GM19395 (cell line): Measurements from ENCODE around the gene ANP32A.

Experiments
- ATAC-seq: cut with Tn5 transposase; IDR thresholded peaks from one replicate; pipeline ENCODE4 v1.9.1; 2021; ENCODE audit warnings: mild to moderate bottlenecking, moderate library complexity; ENCODE audit not compliant: unreplicated experiment

The ANP32A gene

DNA sequence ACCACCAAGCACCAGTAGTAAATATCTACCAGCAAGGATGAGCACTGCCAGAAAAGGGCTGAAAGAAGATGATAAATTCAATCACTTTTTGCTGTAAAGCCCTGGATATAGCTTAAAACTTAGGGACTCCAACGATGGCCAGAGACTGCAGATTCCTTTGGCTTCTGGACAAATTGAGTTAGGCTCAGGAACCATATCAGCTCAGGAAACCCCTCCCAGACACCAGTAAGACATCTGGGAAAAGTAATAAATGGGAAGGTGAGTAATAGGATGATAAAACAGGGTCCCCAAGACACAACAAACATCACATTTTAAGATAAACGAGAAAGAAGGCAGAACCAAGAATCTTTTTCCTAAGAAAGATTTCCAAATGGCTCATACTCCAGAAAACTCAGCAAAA, 65.0 kb downstream of the ANP32A start:
- ATAC-seq: no peak

DNA sequence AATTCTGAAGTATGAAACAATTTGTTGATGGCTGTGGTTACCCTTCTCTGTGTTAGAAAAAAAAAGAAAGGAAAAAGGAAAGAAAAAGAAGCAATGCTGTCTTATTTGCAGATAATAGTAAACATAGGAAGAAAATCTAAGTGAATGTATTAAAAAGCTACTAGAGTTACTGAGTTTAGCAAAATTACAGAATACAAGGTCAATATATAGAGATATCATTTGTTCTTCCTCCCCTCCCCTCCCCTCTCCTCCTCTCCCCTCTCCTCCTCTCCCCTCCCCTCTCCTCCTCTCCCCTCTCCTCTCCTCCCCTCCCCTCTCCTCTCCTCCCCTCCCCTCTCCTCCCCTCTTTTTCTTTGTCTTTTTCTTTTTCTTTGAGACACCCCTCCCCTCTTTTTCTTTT, 69.1 kb downstream of the ANP32A start:
- no peak for ATAC-seq

DNA sequence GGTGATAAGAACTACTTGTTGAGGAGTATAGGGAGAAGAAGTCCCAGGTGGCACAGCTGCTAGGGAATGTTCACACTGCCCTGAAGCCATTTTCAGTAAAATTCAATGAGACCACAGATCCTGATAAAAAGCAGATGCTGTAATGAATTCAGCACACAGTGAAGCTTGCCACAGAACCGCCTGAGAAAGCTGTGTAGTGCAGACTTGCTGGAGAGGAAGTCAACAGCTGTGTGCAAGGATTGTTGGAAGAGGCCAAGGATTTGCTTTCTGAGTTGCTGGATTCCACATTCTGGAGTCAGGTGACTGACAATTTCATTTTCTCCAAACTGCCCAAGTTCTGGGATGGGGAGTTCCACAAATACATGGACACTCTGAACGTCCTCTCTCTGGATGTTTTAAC, 70.9 kb downstream of the ANP32A start:
- no peak for ATAC-seq

DNA sequence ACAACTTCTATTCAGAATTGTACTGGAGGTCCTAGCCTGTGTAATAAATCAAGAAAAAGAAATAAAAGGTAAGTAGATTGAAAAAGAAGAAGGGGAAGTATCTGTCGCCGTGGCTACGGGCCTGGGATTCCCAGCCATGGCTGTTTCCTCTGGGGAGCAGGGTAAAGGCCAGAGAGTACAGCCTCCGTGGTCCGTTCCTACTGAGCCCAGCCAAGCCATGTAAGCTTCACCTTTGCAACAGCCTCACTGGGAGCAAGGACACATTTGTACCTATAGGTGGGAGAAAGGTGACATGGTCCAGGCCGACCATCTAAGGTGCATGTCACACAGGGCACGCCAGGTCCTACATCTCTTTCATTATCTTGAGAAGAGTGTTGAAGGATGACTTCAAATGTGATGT, 71.3 kb downstream of the ANP32A start:
- ATAC-seq: no peak

DNA sequence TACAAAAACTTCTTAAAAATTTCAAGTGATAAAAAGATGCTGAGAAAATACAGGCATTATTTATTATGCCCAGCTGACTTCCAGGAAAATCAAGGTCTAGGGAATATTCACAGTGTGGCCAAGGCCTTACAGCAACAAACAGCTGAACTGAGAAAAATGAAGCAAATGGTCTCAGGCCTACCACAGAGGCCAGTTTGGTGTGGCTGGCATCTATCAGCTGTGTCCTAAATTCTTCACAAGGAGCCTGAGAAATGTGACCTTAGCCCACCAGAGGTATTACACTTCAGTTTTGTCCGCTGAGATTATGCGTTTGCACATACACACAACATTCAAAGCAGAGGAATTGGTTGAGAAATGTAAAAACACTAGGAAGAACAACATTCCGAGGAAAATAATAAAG, 77.4 kb downstream of the ANP32A start:
- no peak for ATAC-seq

DNA sequence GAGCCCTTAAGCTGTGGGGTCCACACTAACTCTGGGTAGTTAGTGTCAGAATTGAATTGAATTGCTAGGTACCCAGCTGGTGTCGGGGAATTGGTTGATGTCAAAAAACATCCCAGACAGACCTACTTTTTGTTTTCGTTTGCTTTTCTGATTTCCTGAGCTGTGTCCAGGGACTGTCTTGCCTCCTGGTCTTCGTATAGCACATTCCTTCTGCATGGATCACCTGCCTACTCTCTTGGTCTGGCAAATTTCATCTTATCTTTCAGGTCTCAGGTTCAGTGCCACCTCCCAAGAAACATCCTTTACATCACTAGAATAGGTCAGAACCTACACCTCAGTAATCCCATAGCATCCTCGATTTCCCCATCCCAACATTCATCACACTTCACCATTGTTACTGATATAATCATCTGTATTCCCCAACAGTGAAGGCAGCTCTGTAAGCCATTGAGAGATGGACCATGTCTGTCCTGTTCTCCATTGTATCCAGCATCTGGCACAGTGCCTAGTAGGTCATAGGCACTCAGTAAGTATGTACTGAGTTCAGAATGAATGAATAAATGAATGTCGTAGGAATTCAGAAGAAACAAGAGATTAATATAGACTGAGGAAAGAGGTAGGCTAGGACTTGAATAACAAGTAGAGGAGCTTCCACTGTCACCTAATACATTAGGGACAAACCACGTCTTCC, 81.2 kb downstream of the ANP32A start:
- no peak for ATAC-seq

DNA sequence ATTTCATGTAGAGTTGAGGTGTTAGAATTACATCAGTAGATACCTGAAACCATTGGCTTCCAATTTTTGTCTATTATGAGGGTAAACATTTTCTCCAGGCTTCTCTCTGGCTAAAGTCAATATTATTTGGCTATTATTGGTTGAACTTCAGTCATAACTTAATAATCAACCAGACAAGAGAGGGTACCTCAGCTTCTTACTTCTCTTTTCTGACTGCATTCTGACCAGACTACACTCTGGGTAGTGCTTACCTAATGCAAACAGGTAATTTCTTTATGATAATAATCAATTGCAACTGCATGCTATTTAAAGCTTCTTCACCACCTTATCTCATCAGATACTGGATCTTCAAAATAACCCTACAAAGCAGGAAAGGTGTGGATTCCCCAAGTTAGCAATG, 85.1 kb downstream of the ANP32A start:
- ATAC-seq: no peak

DNA sequence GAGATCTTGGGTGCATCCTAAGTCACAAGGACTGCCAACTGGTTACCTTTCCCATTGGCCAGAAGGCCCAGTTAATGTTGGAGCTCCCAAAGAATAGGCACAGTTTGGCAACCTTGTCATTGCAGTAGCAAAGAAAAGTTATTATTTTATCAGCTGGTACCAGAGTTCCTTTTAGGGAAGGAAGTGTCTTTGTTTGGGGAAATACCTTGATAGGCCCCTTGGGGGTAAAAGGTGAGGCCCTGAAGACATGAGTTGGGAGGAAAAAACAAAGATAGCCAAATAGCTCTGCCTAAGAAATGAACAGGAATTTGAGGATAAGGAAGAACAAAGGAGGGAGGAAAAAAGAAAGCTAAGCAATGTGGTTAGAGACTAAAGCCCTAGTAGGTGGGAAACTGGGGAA, 85.8 kb downstream of the ANP32A start:
- ATAC-seq: no peak

DNA sequence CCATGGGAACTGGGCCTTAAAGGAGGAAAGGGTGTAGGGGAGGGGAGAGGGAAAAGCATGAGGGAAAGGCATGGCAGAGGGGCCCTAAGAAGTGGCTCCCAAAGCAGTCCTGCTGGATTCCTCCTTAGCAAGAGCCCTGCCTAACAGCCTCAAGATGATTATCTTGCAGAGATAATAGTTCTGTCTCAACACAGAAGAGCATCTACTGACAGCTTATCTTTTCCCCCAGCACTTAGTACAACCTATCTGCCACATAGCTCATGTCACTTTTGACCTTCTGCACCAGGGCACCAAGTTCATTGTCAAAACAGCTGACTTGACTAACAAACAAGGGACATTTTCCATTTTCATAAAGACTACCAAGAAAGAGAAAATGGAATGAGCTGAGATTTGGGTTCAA, 86.3 kb downstream of the ANP32A start:
- no peak for ATAC-seq

DNA sequence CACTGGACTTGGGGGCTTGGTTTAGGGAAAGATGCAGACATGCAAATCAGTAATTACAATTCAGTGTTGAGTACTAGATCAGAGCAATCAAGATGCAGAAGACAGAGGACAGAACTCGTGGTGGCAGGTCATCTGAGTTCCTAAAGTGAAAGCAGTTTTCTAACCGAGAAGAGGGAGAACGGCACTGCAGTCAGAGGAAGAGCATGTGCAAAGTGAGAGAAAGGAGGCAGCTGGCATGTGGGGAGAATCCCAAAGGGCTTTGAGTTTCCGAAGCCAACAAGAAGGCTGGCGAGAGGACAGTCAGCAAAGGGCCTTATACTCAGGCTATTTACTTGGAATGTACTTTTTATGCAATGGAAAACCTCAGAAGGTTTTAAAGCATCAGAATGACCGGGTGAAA, 87.0 kb downstream of the ANP32A start:
- ATAC-seq: no peak

DNA sequence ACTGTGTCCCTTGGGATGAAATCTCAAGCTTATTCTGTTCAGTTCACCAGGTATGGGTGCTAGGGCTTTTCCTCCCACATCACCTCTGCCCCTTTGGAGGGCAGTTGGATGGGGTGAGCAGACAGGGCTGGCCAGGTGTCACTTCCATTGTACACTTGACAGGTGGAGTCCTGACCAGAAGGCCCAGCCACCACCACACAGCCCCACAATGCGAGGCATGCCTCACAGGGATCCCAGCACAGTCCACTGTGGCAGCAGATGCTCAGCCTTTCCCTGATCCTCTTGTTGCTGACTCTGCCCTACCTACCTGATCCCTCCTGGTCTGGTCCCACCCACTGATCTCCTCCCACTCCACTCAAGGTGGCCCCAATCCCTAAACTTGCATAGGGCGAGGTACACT, 88.2 kb downstream of the ANP32A start:
- no peak for ATAC-seq

DNA sequence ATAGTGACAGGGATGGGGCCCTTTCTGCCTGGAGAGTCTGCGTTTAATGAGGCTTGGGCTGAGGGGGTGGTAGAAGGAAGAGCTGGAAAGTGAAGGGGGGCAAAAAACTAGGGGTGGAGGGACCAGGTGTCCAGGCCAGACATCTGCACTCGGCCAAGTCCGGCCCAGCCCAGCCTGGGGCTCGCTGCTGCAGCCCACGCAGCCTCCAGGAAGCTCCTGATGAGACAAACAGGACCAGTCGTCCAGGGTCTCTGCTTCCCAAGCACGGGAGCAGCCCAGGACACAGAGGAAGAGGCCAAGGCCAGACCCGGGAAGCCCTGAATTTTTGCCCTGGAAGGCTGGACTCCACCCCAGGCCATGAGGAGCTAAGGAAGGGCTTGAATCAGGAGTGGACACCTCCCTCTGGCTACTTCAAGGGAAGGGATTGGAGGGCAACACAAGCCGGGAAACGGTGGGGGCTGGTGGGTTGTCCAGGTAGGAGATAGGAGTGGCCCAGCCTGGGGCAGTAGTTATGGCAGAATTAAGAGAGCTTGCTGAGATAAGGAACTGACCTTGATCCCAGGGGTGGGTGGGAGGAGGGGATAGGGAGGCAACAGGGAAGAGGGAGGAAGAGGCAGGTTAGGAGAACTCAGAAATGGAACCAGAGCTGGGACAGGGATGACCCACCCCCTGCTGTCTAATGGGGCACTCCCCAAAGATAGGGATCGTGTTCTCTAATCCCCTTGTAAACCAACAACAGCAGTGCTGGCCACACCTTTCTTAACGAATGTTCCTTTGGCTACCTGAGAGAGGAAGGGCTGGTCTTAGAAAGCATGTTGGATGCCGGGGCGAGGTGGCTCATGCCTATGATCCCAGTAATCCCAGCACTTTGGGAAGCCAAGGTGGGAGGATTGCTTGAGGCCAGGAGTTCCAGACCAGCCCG, 89.5 kb downstream of the ANP32A start:
- ATAC-seq: no peak

DNA sequence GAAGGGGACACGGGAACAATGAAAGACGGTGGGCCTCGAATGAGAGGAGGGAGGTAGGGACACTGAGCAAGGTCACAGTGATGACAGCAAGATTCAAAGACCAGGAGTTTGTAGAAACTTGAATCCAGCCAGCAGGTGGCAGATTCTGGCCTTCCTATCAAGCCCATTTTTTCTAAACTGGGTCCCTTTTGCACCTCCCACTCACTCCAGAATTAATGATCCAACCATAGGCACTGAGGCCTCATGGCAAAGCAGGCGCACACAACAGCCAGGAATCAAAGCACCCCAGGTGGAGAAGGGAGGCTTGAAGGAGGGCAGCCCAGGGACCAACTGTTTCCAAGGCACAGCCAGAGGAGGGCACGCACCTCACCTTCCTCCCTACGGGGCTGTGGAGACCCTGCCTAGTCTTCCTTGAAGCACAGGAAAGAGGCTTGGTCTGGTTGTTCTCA, 90.2 kb downstream of the ANP32A start:
- no peak for ATAC-seq

DNA sequence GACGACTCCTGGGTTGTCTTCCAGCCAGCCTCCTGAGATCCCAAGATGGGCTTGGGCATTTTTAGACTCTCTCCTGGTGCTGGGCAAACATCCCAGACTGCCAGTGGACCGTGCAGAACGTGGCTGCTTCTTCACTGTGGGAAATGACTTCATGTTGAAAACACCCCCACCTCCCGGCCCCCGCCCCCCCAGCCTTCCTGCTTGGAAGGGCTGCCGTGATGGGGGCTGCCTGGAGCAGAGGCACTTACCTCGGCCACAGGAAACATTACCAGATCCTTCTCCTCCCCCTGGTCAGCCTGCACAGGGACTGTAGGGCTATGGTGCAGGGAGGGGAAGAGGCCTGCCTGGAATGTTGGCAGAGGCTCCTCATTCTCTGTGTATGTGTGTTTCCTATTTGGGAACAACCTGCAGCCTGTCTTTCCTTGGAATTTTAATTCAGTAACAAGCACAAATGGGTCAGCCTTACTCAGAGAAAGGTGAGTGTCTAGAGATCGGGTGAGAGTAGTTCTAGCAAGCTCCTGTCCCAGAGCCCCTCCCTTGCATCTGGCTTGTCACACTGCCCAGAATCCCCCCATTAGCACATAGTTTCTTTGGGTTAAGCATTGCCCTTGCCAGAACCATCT, 90.8 kb downstream of the ANP32A start:
- no peak for ATAC-seq
